Ishikawa (cell line): ENCODE data around the gene SYNDIG1.

Source experiments
- CREB1 ChIP-seq: IDR thresholded peaks from 2 replicates; pipeline ENCODE4 v1.6.1; 2012; ENCODE audit warnings: low read depth
- EP300 ChIP-seq: IDR thresholded peaks from 2 replicates; pipeline ENCODE4 v1.6.1; 2012; ENCODE audit warnings: borderline replicate concordance
- FOXM1 ChIP-seq: IDR thresholded peaks from 2 replicates; pipeline ENCODE4 v1.6.1; 2012; ENCODE audit warnings: low read depth, borderline replicate concordance
- NFIC ChIP-seq: IDR thresholded peaks from 2 replicates; pipeline ENCODE4 v1.6.1; 2012
- RAD21 ChIP-seq: IDR thresholded peaks from 2 replicates; pipeline ENCODE4 v1.6.1; 2012; ENCODE audit warnings: low read depth
- TAF1 ChIP-seq: IDR thresholded peaks from 2 replicates; pipeline ENCODE4 v1.6.1; 2012; ENCODE audit warnings: low read depth, mild to moderate bottlenecking
- TEAD4 ChIP-seq: IDR thresholded peaks from 2 replicates; pipeline ENCODE4 v1.6.1; 2012
- YY1 ChIP-seq: IDR thresholded peaks from 2 replicates; pipeline ENCODE4 v1.6.1; 2012; ENCODE audit warnings: low read depth
- TF ChIP-seq, protein P1 (sequence below): IDR thresholded peaks from 2 replicates; pipeline ENCODE4 v1.6.1; 2012; ENCODE audit warnings: low read depth, mild to moderate bottlenecking
- TF ChIP-seq, protein P2 (sequence below): IDR thresholded peaks from 2 replicates; pipeline ENCODE4 v1.6.1; 2012
- TF ChIP-seq, protein P3 (sequence below): IDR thresholded peaks from 2 replicates; pipeline ENCODE4 v1.6.1; 2012

DNA sequence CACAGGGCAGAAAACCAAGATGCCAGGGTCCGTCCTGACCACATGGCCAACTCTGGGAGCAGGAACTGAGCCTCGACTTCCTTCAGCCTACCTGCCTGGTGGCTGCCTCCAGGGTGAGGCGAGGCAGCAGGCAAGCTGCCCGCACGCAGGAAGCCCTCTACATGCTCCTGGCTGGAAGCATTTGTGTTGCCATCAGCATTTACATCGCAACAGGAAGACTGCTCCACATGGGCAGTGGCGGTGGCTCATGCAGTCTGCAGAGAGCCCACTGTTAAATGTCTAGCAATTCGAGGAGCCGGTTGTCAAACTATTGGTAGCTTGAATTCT is 233.8 kb downstream of the SYNDIG1 start:
- TF ChIP-seq FOXM1: no peak
- no peak for TF ChIP-seq EP300
- TF ChIP-seq, protein P1, sequence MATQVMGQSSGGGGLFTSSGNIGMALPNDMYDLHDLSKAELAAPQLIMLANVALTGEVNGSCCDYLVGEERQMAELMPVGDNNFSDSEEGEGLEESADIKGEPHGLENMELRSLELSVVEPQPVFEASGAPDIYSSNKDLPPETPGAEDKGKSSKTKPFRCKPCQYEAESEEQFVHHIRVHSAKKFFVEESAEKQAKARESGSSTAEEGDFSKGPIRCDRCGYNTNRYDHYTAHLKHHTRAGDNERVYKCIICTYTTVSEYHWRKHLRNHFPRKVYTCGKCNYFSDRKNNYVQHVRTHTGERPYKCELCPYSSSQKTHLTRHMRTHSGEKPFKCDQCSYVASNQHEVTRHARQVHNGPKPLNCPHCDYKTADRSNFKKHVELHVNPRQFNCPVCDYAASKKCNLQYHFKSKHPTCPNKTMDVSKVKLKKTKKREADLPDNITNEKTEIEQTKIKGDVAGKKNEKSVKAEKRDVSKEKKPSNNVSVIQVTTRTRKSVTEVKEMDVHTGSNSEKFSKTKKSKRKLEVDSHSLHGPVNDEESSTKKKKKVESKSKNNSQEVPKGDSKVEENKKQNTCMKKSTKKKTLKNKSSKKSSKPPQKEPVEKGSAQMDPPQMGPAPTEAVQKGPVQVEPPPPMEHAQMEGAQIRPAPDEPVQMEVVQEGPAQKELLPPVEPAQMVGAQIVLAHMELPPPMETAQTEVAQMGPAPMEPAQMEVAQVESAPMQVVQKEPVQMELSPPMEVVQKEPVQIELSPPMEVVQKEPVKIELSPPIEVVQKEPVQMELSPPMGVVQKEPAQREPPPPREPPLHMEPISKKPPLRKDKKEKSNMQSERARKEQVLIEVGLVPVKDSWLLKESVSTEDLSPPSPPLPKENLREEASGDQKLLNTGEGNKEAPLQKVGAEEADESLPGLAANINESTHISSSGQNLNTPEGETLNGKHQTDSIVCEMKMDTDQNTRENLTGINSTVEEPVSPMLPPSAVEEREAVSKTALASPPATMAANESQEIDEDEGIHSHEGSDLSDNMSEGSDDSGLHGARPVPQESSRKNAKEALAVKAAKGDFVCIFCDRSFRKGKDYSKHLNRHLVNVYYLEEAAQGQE: no peak
- TF ChIP-seq CREB1: no peak
- no peak for TF ChIP-seq TEAD4
- TF ChIP-seq NFIC: no peak
- no peak for TF ChIP-seq TAF1
- TF ChIP-seq YY1: no peak
- TF ChIP-seq RAD21: no peak
- TF ChIP-seq, protein P2, sequence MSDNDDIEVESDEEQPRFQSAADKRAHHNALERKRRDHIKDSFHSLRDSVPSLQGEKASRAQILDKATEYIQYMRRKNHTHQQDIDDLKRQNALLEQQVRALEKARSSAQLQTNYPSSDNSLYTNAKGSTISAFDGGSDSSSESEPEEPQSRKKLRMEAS: no peak
- TF ChIP-seq, protein P3, sequence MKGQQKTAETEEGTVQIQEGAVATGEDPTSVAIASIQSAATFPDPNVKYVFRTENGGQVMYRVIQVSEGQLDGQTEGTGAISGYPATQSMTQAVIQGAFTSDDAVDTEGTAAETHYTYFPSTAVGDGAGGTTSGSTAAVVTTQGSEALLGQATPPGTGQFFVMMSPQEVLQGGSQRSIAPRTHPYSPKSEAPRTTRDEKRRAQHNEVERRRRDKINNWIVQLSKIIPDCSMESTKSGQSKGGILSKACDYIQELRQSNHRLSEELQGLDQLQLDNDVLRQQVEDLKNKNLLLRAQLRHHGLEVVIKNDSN: no peak
